Measurements from ENCODE around the gene RGPD8. TPM values are rescaled to one million over a fixed set of nuclear protein-coding genes. Genes with fewer than 3 reads are reported as not detected.

RGPD8 gene
- total and polyA plus RNA-seq, 2 of the 13 experiments (the other 11 are each of a cell fraction or from before 2014, with no cell fraction given) = 2.3 to 12.8 TPM

DNA sequence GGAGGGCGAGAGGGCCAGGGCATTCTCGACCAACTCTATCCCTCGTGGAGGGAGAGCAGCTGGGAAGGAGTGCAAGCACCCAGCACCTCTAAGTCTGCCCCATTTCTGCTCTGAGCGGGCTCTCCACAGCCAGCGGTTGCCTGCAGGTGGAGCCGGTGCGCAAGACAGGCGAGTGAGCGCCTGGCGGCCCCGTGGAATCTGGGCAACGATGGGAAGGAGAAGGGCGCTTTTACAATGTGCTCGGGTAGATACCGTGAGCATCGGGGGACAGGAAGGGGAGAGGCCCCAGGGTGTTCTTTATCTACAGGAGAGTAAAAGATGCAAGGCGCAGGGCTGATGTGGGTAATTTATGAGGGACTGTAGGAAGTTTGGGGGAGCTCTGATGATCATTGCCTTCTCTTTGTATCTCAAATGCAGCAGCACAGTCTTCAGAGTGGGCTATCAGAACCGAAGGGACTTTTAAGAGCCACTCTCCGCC, 47.6 kb upstream of the RGPD8 start (continued):
- TF ChIP-seq, protein P1, sequence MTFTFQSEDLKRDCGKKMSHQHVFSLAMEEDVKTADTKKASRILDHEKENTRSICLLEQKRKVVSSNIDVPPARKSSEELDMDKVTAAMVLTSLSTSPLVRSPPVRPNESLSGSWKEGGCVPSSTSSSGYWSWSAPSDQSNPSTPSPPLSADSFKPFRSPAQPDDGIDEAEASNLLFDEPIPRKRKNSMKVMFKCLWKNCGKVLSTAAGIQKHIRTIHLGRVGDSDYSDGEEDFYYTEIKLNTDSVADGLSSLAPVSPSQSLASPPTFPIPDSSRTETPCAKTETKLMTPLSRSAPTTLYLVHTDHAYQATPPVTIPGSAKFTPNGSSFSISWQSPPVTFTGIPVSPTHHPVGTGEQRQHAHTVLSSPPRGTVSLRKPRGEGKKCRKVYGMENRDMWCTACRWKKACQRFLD (CRISPR knock-in tag; IDR thresholded peaks at IDR 0.05; ENCODE audit: borderline replicate concordance) = peak; percentile 75; the same call in 1 of the 2 replicates
- TF ChIP-seq PBX3 (CRISPR knock-in tag; IDR thresholded peaks at IDR 0.05; ENCODE audit: borderline replicate concordance) (no peak), POLR2G (IDR thresholded peaks at IDR 0.05; ENCODE audit: low read depth, low read length) (peak; percentile 36; the same call in 1 of the 2 replicates), U2AF2 (IDR thresholded peaks at IDR 0.05; ENCODE audit: low read depth, low read length) (no peak), RXRB (CRISPR knock-in tag; IDR thresholded peaks at IDR 0.05; ENCODE audit: borderline replicate concordance) (peak; percentile 25; the same call in 1 of the 2 replicates), GLMP (CRISPR knock-in tag; IDR thresholded peaks at IDR 0.05; ENCODE audit: borderline replicate concordance) (no peak), DRAP1 (CRISPR knock-in tag; IDR thresholded peaks at IDR 0.05) (peak; percentile 54), THAP11 (CRISPR knock-in tag; IDR thresholded peaks at IDR 0.05) (peak; percentile 74), SNAPC4 (CRISPR knock-in tag; IDR thresholded peaks at IDR 0.05) (peak; percentile 39; the same call in 1 of the 2 replicates), KAT8 (CRISPR knock-in tag; IDR thresholded peaks at IDR 0.05) (0 out of 2 replicates have a peak, but pooled peaks have one; percentile 23), SRSF1 (optimal IDR thresholded peaks at IDR 0.05; ENCODE audit: low read depth, low read length) (no peak), FOXA3 (CRISPR knock-in tag; IDR thresholded peaks at IDR 0.05) (peak; percentile 31; the same call in 1 of the 2 replicates)
- TF ChIP-seq, protein P2, sequence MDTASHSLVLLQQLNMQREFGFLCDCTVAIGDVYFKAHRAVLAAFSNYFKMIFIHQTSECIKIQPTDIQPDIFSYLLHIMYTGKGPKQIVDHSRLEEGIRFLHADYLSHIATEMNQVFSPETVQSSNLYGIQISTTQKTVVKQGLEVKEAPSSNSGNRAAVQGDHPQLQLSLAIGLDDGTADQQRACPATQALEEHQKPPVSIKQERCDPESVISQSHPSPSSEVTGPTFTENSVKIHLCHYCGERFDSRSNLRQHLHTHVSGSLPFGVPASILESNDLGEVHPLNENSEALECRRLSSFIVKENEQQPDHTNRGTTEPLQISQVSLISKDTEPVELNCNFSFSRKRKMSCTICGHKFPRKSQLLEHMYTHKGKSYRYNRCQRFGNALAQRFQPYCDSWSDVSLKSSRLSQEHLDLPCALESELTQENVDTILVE (CRISPR knock-in tag; IDR thresholded peaks at IDR 0.05) = peak; percentile 46; the same call in 1 of the 2 replicates
- TF ChIP-seq, protein P3, sequence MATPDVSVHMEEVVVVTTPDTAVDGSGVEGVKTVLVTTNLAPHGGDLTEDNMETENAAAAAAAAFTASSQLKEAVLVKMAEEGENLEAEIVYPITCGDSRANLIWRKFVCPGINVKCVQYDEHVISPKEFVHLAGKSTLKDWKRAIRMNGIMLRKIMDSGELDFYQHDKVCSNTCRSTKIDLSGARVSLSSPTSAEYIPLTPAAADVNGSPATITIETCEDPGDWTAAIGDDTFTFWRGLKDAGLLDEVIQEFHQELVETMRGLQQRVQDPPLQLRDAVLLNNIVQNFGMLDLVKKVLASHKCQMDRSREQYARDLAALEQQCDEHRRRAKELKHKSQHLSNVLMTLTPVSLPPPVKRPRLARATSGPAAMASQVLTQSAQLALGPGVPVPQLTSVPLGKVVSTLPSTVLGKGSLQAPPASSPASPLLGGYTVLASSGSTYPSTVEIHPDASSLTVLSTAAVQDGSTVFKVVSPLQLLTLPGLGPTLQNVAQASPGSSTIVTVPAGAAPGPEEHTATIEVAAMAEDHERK (CRISPR knock-in tag; IDR thresholded peaks at IDR 0.05; ENCODE audit: low read depth) = no peak

All from HepG2 (cell line).